Trophoblast cell (in vitro differentiated cells and primary cell): ENCODE results near the gene DYRK1A.
"Not testable (repeated sequence)": the region's sequence is repeated elsewhere in the genome, so short reads cannot be mapped to it uniquely, and the experiment has no call there.

ENCODE experiments used
- DNase-seq, 2 donors: peaks; one replicate each; pipeline ENCODE4 v3.0.0-alpha.2; 2016
- H2AFZ ChIP-seq: 2 replicates; pipeline ENCODE4 v1.6.1; 2013; ENCODE audit warnings: low read length, moderate library complexity, mild to moderate bottlenecking; ENCODE audit not compliant: insufficient read depth, poor library complexity
- H2AK5ac ChIP-seq: 2 replicates; pipeline ENCODE4 v1.6.1; 2013; ENCODE audit warnings: mild to moderate bottlenecking, low read length
- H2BK120ac ChIP-seq: 2 replicates; pipeline ENCODE4 v1.6.1; 2013; ENCODE audit warnings: low read length, mild to moderate bottlenecking, moderate library complexity; ENCODE audit not compliant: insufficient read depth, poor library complexity
- H2BK12ac ChIP-seq: 2 replicates; pipeline ENCODE4 v1.6.1; 2013; ENCODE audit warnings: mild to moderate bottlenecking, low read length, moderate library complexity
- H2BK5ac ChIP-seq: 2 replicates; pipeline ENCODE4 v1.6.1; 2013; ENCODE audit warnings: low read length, low read depth, moderate library complexity, mild to moderate bottlenecking; ENCODE audit not compliant: poor library complexity
- H3K14ac ChIP-seq: 2 replicates; pipeline ENCODE4 v1.6.1; 2013; ENCODE audit warnings: mild to moderate bottlenecking, low read length
- H3K18ac ChIP-seq: 2 replicates; pipeline ENCODE4 v1.6.1; 2013; ENCODE audit warnings: mild to moderate bottlenecking, low read length
- H3K23ac ChIP-seq: 2 replicates; pipeline ENCODE4 v1.6.1; 2013; ENCODE audit warnings: low read length
- H3K27ac ChIP-seq: 2 replicates; pipeline ENCODE4 v1.5.1; 2013; ENCODE audit warnings: low read depth, mild to moderate bottlenecking, inconsistent platforms, low read length, moderate library complexity
- H3K27me3 ChIP-seq: 2 replicates; pipeline ENCODE4 v1.6.1; 2013; ENCODE audit warnings: inconsistent platforms, mild to moderate bottlenecking, low read length, moderate library complexity; ENCODE audit not compliant: insufficient read depth
- H3K36me3 ChIP-seq, 2 experiments: 1 replicate in 1 of 2; 2 replicates in 1 of 2; pipeline ENCODE4 v1.6.1; 2013; ENCODE audit warnings: low read length in 2 of 2, mild to moderate bottlenecking in 2 of 2, moderate library complexity in 1 of 2; ENCODE audit not compliant: insufficient read depth in 2 of 2, control insufficient read depth in 1 of 2
- H3K4ac ChIP-seq: 2 replicates; pipeline ENCODE4 v1.6.1; 2013; ENCODE audit warnings: low read depth, mild to moderate bottlenecking, low read length, moderate library complexity
- H3K4me1 ChIP-seq, 2 experiments: 1 replicate in 1 of 2; 2 replicates in 1 of 2; pipeline ENCODE4 v1.6.1; 2013; ENCODE audit warnings: low read length in 2 of 2, mild to moderate bottlenecking in 2 of 2, moderate library complexity in 1 of 2; ENCODE audit not compliant: insufficient read depth in 2 of 2, control insufficient read depth in 1 of 2
- H3K4me2 ChIP-seq: 2 replicates; pipeline ENCODE4 v1.6.1; 2013; ENCODE audit warnings: inconsistent platforms, mild to moderate bottlenecking, low read length, moderate library complexity
- H3K4me3 ChIP-seq: 2 replicates; pipeline ENCODE4 v1.5.1; 2013; ENCODE audit warnings: mild to moderate bottlenecking, low read depth, low read length, inconsistent platforms
- H3K79me1 ChIP-seq: one replicate; pipeline ENCODE4 v1.6.1; 2013; ENCODE audit warnings: low read length
- H3K79me2 ChIP-seq: 2 replicates; pipeline ENCODE4 v1.6.1; 2013; ENCODE audit warnings: low read length, mild to moderate bottlenecking; ENCODE audit not compliant: control insufficient read depth, insufficient read depth, poor library complexity
- H3K9ac ChIP-seq: 2 replicates; pipeline ENCODE4 v1.6.1; 2013; ENCODE audit warnings: mild to moderate bottlenecking, low read length
- H3K9me3 ChIP-seq: 2 replicates; pipeline ENCODE4 v1.6.1; 2013; ENCODE audit warnings: low read depth, mild to moderate bottlenecking, control low read depth, inconsistent platforms, low read length; ENCODE audit not compliant: insufficient read depth
- H4K12ac ChIP-seq: 2 replicates; pipeline ENCODE4 v1.6.1; 2013; ENCODE audit warnings: low read depth, mild to moderate bottlenecking, low read length, moderate library complexity
- H4K8ac ChIP-seq: 2 replicates; pipeline ENCODE4 v1.6.1; 2013; ENCODE audit warnings: low read depth, mild to moderate bottlenecking, low read length, moderate library complexity
- H4K91ac ChIP-seq: one replicate; pipeline ENCODE4 v1.6.1; 2013; ENCODE audit warnings: low read depth, mild to moderate bottlenecking, low read length, moderate library complexity
- WGBS: extraction: QIAGEN DNeasy Blood & Tissue Kit; methylation state at CpG from one replicate; pipeline ENCODE4 v1.1.7; 2013; ENCODE audit warnings: missing lambda C conversion rate; ENCODE audit not compliant: insufficient read length, insufficient coverage; ENCODE audit errors: extremely low coverage; 5-methylcytosine and 5-hydroxymethylcytosine counted together

Gene DYRK1A

DNA sequence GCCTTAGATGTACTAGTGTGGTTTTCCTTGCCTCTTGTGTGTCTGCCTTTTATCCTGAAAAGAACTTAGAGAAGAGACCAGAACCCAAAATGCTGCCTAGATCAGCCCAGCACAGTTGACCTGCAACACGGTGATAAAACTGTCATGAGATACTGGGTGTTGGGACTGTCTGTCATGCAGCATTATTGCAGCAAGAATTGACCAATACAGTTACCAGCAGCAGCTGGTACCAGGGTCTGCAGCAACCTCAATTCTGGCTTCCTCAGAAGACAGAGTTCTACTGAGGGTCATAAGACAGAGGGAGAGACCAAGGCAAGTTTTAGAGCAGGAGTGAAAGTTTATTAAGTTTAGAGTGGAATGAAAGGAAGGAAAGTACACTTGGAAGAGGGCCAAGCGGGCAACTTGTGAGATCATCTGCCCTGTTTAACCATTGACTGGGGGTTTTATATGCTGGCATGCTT lies 182.0 kb downstream of the DYRK1A start:
- Histone ChIP-seq H2BK12ac (no peak overlapping the region), H3K18ac (no peak overlapping the region), H4K91ac (no peak overlapping the region), H3K4ac (no peak overlapping the region), H4K12ac (no peak overlapping the region), H2BK120ac (no peak overlapping the region), H3K27me3 (no peaks in the 10 kb centered on the region), H3K79me1 (no peaks in the 10 kb centered on the region), H3K14ac (no peak overlapping the region), H3K27ac (no peak overlapping the region), H2AK5ac (no peak overlapping the region), H4K8ac (no peak overlapping the region), H3K23ac (no peak overlapping the region), H3K79me2 (no peaks in the 10 kb centered on the region), H3K9me3 (peaks cover 4% of the 10 kb centered on the region), H2AFZ (no peak overlapping the region), H3K4me1 (peaks cover 2 to 4% of the 10 kb centered on the region in 2 experiments), H2BK5ac (no peak overlapping the region), H3K9ac (no peak overlapping the region), H3K4me3 (no peak overlapping the region), H3K4me2 (no peak overlapping the region), H3K36me3 (no peaks in the 10 kb centered on the region)
- WGBS = no CpG with 5 or more reads among the region's 2 CpGs
- no peak for DNase-seq

- H3K79me2 ChIP-seq, H2BK120ac ChIP-seq, H3K27ac ChIP-seq, H4K91ac ChIP-seq, H2BK5ac ChIP-seq, DNase-seq, H3K4ac ChIP-seq, H2AFZ ChIP-seq, H3K14ac ChIP-seq, H2AK5ac ChIP-seq, H3K23ac ChIP-seq, H2BK12ac ChIP-seq, H3K4me1 ChIP-seq, H3K9me3 ChIP-seq, H3K36me3 ChIP-seq, H3K4me3 ChIP-seq, H3K18ac ChIP-seq, H3K79me1 ChIP-seq, H4K8ac ChIP-seq, H3K9ac ChIP-seq, H3K27me3 ChIP-seq, H3K4me2 ChIP-seq, H4K12ac ChIP-seq: not testable (repeated sequence)
- WGBS = no CpG with 5 or more reads among the region's 4 CpGs
Measured at GRCh38 chr21:37549730-37550129, 183.2 kb downstream of the DYRK1A start.

GRCh38 chr21:37550157-37550556 lies 183.6 kb downstream of the DYRK1A start:
- Histone ChIP-seq H3K4me1 (peaks cover 2 to 4% of the 10 kb centered on the region in 2 experiments), H3K23ac (no peak overlapping the region), H3K79me2 (no peaks in the 10 kb centered on the region), H2BK12ac (no peak overlapping the region), H3K4me2 (no peak overlapping the region), H3K9me3 (peaks cover 4% of the 10 kb centered on the region), H2BK120ac (no peak overlapping the region), H3K27me3 (no peaks in the 10 kb centered on the region), H4K8ac (no peak overlapping the region), H2AK5ac (no peak overlapping the region), H3K27ac (no peak overlapping the region), H3K36me3 (no peaks in the 10 kb centered on the region), H3K79me1 (no peaks in the 10 kb centered on the region), H3K9ac (no peak overlapping the region), H4K91ac (no peak overlapping the region), H3K4ac (no peak overlapping the region), H3K18ac (no peak overlapping the region), H2AFZ (no peak overlapping the region), H2BK5ac (no peak overlapping the region), H3K14ac (no peak overlapping the region), H4K12ac (no peak overlapping the region), H3K4me3 (no peak overlapping the region)
- WGBS = no CpG with 5 or more reads among the region's 9 CpGs
- no peak for DNase-seq

GRCh38 chr21:37550618-37551330 lies 184.2 kb downstream of the DYRK1A start:
- H3K36me3 ChIP-seq = no peaks in the 10 kb centered on the region
- peaks cover 4 to 5% of the 10 kb centered on the region in 2 experiments for H3K4me1 ChIP-seq
- H2BK12ac ChIP-seq = no peak overlapping the region
- H2BK120ac ChIP-seq = no peak overlapping the region
- H4K12ac ChIP-seq = no peak overlapping the region
- no peak overlapping the region for H2AK5ac ChIP-seq
- H3K79me1 ChIP-seq = no peaks in the 10 kb centered on the region
- H3K23ac ChIP-seq = no peak overlapping the region
- H2BK5ac ChIP-seq = no peak overlapping the region
- H3K18ac ChIP-seq = no peak overlapping the region
- H3K4me2 ChIP-seq = no peak overlapping the region
- peaks cover 4% of the 10 kb centered on the region for H3K9me3 ChIP-seq
- no peak for DNase-seq
- no peak overlapping the region for H3K14ac ChIP-seq
- no peaks in the 10 kb centered on the region for H3K27me3 ChIP-seq
- H4K8ac ChIP-seq = no peak overlapping the region
- no peak overlapping the region for H3K9ac ChIP-seq
- no peak overlapping the region for H4K91ac ChIP-seq
- no peaks in the 10 kb centered on the region for H3K79me2 ChIP-seq
- peak overlapping the region; percentile 6 for H3K4me3 ChIP-seq
- no peak overlapping the region for H2AFZ ChIP-seq
- no CpG with 5 or more reads among the region's 12 CpGs for WGBS
- H3K27ac ChIP-seq = no peak overlapping the region
- H3K4ac ChIP-seq = no peak overlapping the region
